ENCODE measurements around the gene SH3BP2.

DNA sequence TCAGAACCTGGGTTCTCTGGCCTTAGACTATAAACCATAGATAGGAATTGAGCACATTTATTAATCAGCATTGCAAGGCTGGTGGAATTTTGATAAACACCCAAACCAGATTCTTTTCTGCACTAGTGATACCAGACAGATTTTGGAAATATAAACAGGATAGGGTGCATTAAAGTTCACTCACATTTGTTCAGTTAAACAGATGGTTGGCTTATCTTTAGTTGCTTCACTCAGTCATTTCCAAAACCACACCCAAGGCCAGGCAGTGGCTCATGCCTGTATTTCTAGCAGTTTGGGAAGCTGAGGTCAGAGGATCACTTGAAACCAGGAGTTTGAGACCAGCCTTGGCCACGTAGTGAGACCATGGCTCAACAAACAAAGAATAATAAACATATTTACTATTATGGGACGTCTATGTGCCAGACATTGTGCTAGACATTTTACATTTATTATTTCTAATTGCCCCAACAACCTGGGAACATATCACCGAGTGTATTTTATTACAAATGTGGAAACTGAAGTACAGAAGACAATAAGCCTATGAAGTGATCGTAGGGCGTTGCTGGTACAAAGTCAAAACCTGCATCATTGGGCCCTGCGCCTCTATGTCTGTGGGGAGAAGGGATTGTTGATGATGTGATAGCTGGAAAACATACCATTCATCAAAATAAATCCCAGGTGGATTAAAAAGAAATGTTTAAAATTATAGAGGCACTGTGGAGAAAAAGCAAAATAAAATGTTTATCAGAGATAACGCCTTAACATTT, 65.7 kb downstream of the SH3BP2 start:
- TF ChIP-seq SIN3A (IDR thresholded peaks at IDR 0.05; ENCODE audit: borderline replicate concordance, insufficient read depth, low read length) = no peak
- TF ChIP-seq, protein P1, sequence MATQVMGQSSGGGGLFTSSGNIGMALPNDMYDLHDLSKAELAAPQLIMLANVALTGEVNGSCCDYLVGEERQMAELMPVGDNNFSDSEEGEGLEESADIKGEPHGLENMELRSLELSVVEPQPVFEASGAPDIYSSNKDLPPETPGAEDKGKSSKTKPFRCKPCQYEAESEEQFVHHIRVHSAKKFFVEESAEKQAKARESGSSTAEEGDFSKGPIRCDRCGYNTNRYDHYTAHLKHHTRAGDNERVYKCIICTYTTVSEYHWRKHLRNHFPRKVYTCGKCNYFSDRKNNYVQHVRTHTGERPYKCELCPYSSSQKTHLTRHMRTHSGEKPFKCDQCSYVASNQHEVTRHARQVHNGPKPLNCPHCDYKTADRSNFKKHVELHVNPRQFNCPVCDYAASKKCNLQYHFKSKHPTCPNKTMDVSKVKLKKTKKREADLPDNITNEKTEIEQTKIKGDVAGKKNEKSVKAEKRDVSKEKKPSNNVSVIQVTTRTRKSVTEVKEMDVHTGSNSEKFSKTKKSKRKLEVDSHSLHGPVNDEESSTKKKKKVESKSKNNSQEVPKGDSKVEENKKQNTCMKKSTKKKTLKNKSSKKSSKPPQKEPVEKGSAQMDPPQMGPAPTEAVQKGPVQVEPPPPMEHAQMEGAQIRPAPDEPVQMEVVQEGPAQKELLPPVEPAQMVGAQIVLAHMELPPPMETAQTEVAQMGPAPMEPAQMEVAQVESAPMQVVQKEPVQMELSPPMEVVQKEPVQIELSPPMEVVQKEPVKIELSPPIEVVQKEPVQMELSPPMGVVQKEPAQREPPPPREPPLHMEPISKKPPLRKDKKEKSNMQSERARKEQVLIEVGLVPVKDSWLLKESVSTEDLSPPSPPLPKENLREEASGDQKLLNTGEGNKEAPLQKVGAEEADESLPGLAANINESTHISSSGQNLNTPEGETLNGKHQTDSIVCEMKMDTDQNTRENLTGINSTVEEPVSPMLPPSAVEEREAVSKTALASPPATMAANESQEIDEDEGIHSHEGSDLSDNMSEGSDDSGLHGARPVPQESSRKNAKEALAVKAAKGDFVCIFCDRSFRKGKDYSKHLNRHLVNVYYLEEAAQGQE (IDR thresholded peaks at IDR 0.05; ENCODE audit: insufficient read depth in 1 of 2, low read depth in 2 of 2, low read length in 2 of 2) = no peak
- no peak for TF ChIP-seq POLR2AphosphoS5 (IDR thresholded peaks at IDR 0.05; ENCODE audit: low read depth, low read length)
- no peak for TF ChIP-seq TAF1 (IDR thresholded peaks at IDR 0.05; ENCODE audit: borderline replicate concordance, insufficient read depth, low read length)
- no peak for TF ChIP-seq FOXP2 (optimal IDR thresholded peaks at IDR 0.05; ENCODE audit: borderline replicate concordance, extremely low read depth, extremely low read length, insufficient read depth)

All from PFSK-1 (cell line).